ENCODE results near the gene PNKP. TPM values are rescaled to one million over a fixed set of nuclear protein-coding genes. Genes with fewer than 3 reads are reported as not detected.
A peak's percentile ranks its signal among the peaks of the same experiment; 100 is the strongest.

PNKP gene
- total RNA-seq, 1 donor from 2014 or later = 46.3 TPM

GRCh38 chr19:49864890-49865289, 2.5 kb downstream of the PNKP start:
- intact Hi-C loops (cut with DNase I) = loop anchor here (5.0 kb wide), 2 partner anchors 188 to 273 kb away; partner anchors contain the start of genes PRMT1 and PRR12
- H3K36me3 ChIP-seq = peaks cover 38 to 39% of the 10 kb centered on the region in 2 donors
- H3K4me1 ChIP-seq = peaks cover 19 to 23% of the 10 kb centered on the region in 2 donors
- peak overlapping the region in 1 of 2 donors; percentile 94 for H3K4me3 ChIP-seq
- no peaks in the 10 kb centered on the region for H3K27me3 ChIP-seq
- H3K27ac ChIP-seq = peak overlapping the region; percentile 6 to 58
- H3K9me3 ChIP-seq = no peaks in the 10 kb centered on the region
- DNase-seq (ENCODE audit: low spot score in 2 of 2) = no peak
- TF ChIP-seq CTCF (IDR thresholded peaks at IDR 0.05) = no peak

- no peak overlapping the region for H3K27ac ChIP-seq
- intact Hi-C loops (cut with DNase I) = no loop called here
- H3K9me3 ChIP-seq = no peaks in the 10 kb centered on the region
- peaks cover 46 to 49% of the 10 kb centered on the region in 2 donors for H3K36me3 ChIP-seq
- DNase-seq (ENCODE audit: low spot score in 2 of 2) = no peak
- peaks cover 19 to 22% of the 10 kb centered on the region in 2 donors for H3K4me1 ChIP-seq
- no peak overlapping the region for H3K4me3 ChIP-seq
- no peaks in the 10 kb centered on the region for H3K27me3 ChIP-seq
- TF ChIP-seq CTCF (IDR thresholded peaks at IDR 0.05) = no peak
These were observed 3.4 kb downstream of the PNKP start for GRCh38 chr19:49863935-49864320.

GRCh38 chr19:49863254-49863934, 4.0 kb downstream of the PNKP start:
- Histone ChIP-seq H3K4me1 (peaks cover 18 to 19% of the 10 kb centered on the region in 2 donors), H3K27ac (no peak overlapping the region)

GRCh38 chr19:49862391-49863253, 4.8 kb downstream of the PNKP start:
- Histone ChIP-seq H3K27me3 (no peaks in the 10 kb centered on the region), H3K4me3 (no peak overlapping the region), H3K36me3 (peaks cover 59 to 62% of the 10 kb centered on the region in 2 donors), H3K27ac (no peak overlapping the region), H3K9me3 (no peaks in the 10 kb centered on the region), H3K4me1 (peaks cover 14 to 19% of the 10 kb centered on the region in 2 donors)
- no peak for TF ChIP-seq CTCF (IDR thresholded peaks at IDR 0.05)
- no peak for DNase-seq (ENCODE audit: low spot score in 2 of 2)
- intact Hi-C loops (cut with DNase I) = no loop called here

More at GRCh38 chr19:49863254-49863934, 4.0 kb downstream of the PNKP start:
- H3K27me3 ChIP-seq = no peaks in the 10 kb centered on the region
- peaks cover 51 to 54% of the 10 kb centered on the region in 2 donors for H3K36me3 ChIP-seq
- H3K9me3 ChIP-seq = no peaks in the 10 kb centered on the region
- no peak for DNase-seq (ENCODE audit: low spot score in 2 of 2)
- H3K4me3 ChIP-seq = no peak overlapping the region
- no peak for TF ChIP-seq CTCF (IDR thresholded peaks at IDR 0.05)
- intact Hi-C loops (cut with DNase I) = no loop called here

GRCh38 chr19:49861541-49862378, 5.6 kb downstream of the PNKP start:
- no peak overlapping the region for H3K4me3 ChIP-seq
- no peak for TF ChIP-seq CTCF (IDR thresholded peaks at IDR 0.05)
- H3K27me3 ChIP-seq = no peaks in the 10 kb centered on the region
- H3K4me1 ChIP-seq = peaks cover 14 to 17% of the 10 kb centered on the region in 2 donors
- peaks cover 67 to 70% of the 10 kb centered on the region in 2 donors for H3K36me3 ChIP-seq
- H3K9me3 ChIP-seq = no peaks in the 10 kb centered on the region
- no peak overlapping the region for H3K27ac ChIP-seq
- DNase-seq (ENCODE audit: low spot score in 2 of 2) = no peak
- intact Hi-C loops (cut with DNase I) = no loop called here

All from ascending aorta (tissue), 2 donors.